ENCODE data around the gene FAM193B.

DNA sequence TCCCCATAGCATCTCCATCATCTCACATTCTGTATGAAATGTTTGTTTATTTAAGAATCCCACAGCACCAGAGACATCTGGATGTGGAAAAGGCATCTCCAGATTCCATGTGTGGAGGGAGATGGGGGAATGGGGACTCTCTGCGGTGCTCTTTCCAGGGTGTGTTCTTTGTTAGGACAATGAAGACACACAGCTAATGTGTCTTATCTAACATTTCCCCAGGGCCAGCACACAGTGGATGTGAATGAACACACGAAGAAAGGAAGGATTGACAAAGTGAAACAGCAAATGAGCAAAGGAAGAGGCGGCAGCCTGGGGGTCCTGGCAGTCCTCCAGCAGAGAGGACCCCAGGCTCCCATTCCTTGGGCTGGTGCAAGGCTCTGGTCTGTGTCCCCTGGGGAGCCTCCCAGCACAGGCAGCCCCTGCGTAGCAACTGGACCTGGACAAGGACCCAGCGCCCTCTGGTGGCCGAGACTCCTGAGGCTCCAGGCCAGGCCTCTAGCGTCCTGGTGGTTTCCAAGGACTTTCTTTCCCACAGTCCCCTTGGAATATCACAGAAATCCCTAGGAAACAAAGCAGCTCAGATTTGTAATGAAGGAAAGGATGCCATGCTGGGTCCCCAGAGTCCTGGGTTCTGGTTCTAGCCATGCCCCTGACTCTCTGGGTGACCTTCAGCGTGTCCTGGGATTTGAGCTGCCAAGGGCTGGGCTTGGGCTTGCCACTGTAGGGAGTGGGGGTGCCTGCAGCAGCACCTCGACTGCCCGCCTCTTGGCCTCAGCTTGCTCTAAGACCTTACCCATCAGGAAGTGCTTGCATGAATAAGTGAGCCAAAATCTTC lies 53.5 kb downstream of the FAM193B start:
- no peak for TF ChIP-seq ESRRG (CRISPR knock-in tag; IDR thresholded peaks at IDR 0.05)
- TF ChIP-seq ZFP30 (CRISPR knock-in tag; IDR thresholded peaks at IDR 0.05): no peak
- TF ChIP-seq, protein P1, sequence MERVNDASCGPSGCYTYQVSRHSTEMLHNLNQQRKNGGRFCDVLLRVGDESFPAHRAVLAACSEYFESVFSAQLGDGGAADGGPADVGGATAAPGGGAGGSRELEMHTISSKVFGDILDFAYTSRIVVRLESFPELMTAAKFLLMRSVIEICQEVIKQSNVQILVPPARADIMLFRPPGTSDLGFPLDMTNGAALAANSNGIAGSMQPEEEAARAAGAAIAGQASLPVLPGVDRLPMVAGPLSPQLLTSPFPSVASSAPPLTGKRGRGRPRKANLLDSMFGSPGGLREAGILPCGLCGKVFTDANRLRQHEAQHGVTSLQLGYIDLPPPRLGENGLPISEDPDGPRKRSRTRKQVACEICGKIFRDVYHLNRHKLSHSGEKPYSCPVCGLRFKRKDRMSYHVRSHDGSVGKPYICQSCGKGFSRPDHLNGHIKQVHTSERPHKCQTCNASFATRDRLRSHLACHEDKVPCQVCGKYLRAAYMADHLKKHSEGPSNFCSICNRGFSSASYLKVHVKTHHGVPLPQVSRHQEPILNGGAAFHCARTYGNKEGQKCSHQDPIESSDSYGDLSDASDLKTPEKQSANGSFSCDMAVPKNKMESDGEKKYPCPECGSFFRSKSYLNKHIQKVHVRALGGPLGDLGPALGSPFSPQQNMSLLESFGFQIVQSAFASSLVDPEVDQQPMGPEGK (CRISPR knock-in tag; IDR thresholded peaks at IDR 0.05; ENCODE audit: borderline replicate concordance): no peak
- no peak for TF ChIP-seq ZFP3 (CRISPR knock-in tag; IDR thresholded peaks at IDR 0.05)
- no peak for TF ChIP-seq PPARA (CRISPR knock-in tag; IDR thresholded peaks at IDR 0.05; ENCODE audit: borderline replicate concordance)
- TF ChIP-seq SNAI2 (CRISPR knock-in tag; IDR thresholded peaks at IDR 0.05): no peak
- TF ChIP-seq, protein P2, sequence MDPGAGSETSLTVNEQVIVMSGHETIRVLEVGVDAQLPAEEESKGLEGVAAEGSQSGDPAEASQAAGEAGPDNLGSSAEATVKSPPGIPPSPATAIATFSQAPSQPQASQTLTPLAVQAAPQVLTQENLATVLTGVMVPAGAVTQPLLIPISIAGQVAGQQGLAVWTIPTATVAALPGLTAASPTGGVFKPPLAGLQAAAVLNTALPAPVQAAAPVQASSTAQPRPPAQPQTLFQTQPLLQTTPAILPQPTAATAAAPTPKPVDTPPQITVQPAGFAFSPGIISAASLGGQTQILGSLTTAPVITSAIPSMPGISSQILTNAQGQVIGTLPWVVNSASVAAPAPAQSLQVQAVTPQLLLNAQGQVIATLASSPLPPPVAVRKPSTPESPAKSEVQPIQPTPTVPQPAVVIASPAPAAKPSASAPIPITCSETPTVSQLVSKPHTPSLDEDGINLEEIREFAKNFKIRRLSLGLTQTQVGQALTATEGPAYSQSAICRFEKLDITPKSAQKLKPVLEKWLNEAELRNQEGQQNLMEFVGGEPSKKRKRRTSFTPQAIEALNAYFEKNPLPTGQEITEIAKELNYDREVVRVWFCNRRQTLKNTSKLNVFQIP (CRISPR knock-in tag; IDR thresholded peaks at IDR 0.05; ENCODE audit: borderline replicate concordance, low read depth): no peak
- TF ChIP-seq, protein P3, sequence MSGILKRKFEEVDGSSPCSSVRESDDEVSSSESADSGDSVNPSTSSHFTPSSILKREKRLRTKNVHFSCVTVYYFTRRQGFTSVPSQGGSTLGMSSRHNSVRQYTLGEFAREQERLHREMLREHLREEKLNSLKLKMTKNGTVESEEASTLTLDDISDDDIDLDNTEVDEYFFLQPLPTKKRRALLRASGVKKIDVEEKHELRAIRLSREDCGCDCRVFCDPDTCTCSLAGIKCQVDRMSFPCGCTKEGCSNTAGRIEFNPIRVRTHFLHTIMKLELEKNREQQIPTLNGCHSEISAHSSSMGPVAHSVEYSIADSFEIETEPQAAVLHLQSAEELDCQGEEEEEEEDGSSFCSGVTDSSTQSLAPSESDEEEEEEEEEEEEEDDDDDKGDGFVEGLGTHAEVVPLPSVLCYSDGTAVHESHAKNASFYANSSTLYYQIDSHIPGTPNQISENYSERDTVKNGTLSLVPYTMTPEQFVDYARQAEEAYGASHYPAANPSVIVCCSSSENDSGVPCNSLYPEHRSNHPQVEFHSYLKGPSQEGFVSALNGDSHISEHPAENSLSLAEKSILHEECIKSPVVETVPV (CRISPR knock-in tag; IDR thresholded peaks at IDR 0.05): no peak
- TF ChIP-seq, protein P4, sequence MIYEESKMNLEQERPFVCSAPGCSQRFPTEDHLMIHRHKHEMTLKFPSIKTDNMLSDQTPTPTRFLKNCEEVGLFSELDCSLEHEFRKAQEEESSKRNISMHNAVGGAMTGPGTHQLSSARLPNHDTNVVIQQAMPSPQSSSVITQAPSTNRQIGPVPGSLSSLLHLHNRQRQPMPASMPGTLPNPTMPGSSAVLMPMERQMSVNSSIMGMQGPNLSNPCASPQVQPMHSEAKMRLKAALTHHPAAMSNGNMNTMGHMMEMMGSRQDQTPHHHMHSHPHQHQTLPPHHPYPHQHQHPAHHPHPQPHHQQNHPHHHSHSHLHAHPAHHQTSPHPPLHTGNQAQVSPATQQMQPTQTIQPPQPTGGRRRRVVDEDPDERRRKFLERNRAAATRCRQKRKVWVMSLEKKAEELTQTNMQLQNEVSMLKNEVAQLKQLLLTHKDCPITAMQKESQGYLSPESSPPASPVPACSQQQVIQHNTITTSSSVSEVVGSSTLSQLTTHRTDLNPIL (CRISPR knock-in tag; IDR thresholded peaks at IDR 0.05; ENCODE audit: low read depth): no peak
- no peak for TF ChIP-seq TCF4 (CRISPR knock-in tag; IDR thresholded peaks at IDR 0.05; ENCODE audit: borderline replicate concordance)
